HCT116 (cell line): ENCODE results near the gene TBX15. TPM values are rescaled to one million over a fixed set of nuclear protein-coding genes. Genes with fewer than 3 reads are reported as not detected.

ENCODE experiments used
- ATAC-seq: fragments of 200-7000 bp; cut with Tn5 transposase; 2 replicates; pipeline ENCODE4 v1.9.1; 2020; ENCODE audit warnings: mild to moderate bottlenecking, moderate library complexity
- BruUV-seq: library from RNA; stranded (reverse); fragments of 400-500 nt; replicated peaks from 2 replicates; lab custom pipeline; 2021; lab: Mats Ljungman, UMichigan
- CTCF ChIA-PET: fragments of 300-600 bp; sonication (Branson Sonifier 250); formaldehyde crosslinking; loops from one replicate; lab custom pipeline; 2021; ENCODE audit warnings: antibody characterized with exemption; lab: Charles Lee
- POLR2A ChIA-PET: fragments of 300-600, 350-600 bp; sonication (Branson Sonifier 250); formaldehyde crosslinking; loops from one replicate; lab custom pipeline; 2021; ENCODE audit warnings: antibody characterized with exemption; lab: Charles Lee
- RAD21 ChIA-PET, 2 experiments: fragments of 300-600 bp; sonication (Branson Sonifier 250); formaldehyde crosslinking; loops; one replicate each; lab custom pipeline; 2023; ENCODE audit warnings: low total read pairs in 2 of 2; ENCODE audit not compliant: uncharacterized antibody in 2 of 2, unreplicated experiment in 2 of 2, low non-redundant PET in 1 of 2; lab: Charles Lee
- DNase-seq: peaks from one replicate; pipeline ENCODE4 v3.0.0-alpha.2; 2010; ENCODE audit warnings: low read depth, low spot score
- H2AFZ ChIP-seq: fragments of 200-600 bp; shearing (Covaris generic), sonication (generic); 2 replicates; pipeline ENCODE4 v1.6.1; 2017; ENCODE audit warnings: low read depth, mixed run types, mixed read lengths, antibody characterized with exemption, low read length; ENCODE audit not compliant: poor library complexity, severe bottlenecking
- H3K27ac ChIP-seq: 2 replicates; pipeline ENCODE4 v1.5.1; 2012; ENCODE audit warnings: low read depth, low read length
- H3K27me3 ChIP-seq: fragments of 200-600 bp; sonication (generic); 2 replicates; pipeline ENCODE4 v1.6.1; 2016; ENCODE audit warnings: mixed run types, low read length, mixed read lengths; ENCODE audit not compliant: insufficient read depth
- H3K36me3 ChIP-seq, 2 experiments: fragments of 200-500 bp in 1 of 2; fragments of 200-600 bp in 1 of 2; sonication (Bioruptor generic) in 1 of 2; sonication (generic) in 1 of 2; 2 replicates each; pipeline versions ENCODE4 v1.5.1 to v1.6.1; 2014 to 2016; ENCODE audit warnings: low read length in 2 of 2, inconsistent platforms in 1 of 2, mixed read lengths in 1 of 2, mixed run types in 1 of 2; ENCODE audit not compliant: insufficient read depth in 2 of 2, control insufficient read depth in 1 of 2
- H3K4me1 ChIP-seq, 2 experiments: fragments of 200-600 bp in 1 of 2; sonication (generic) in 1 of 2; 2 replicates each; pipeline versions ENCODE4 v1.5.1 to v1.6.1; 2012 to 2017; ENCODE audit warnings: low read length in 2 of 2, inconsistent platforms in 1 of 2, mild to moderate bottlenecking in 1 of 2, mixed read lengths in 1 of 2, mixed run types in 1 of 2, moderate library complexity in 1 of 2; ENCODE audit not compliant: insufficient read depth in 2 of 2, control insufficient read depth in 1 of 2
- H3K4me2 ChIP-seq: fragments of 200-600 bp; sonication (generic); 2 replicates; pipeline ENCODE4 v1.6.1; 2017; ENCODE audit warnings: mixed run types, low read length, mixed read lengths
- H3K4me3 ChIP-seq, 2 experiments: fragments of 200-600 bp in 1 of 2; sonication (generic) in 1 of 2; replicated peaks in 1 of 2; 2 replicates each; pipeline ENCODE4 v1.5.1; 2011 to 2016; ENCODE audit warnings: low read length in 2 of 2, control low read depth in 1 of 2, low read depth in 1 of 2, mild to moderate bottlenecking in 1 of 2, mixed read lengths in 1 of 2, mixed run types in 1 of 2
- H3K79me2 ChIP-seq: fragments of 200-600 bp; sonication (generic); 2 replicates; pipeline ENCODE4 v1.6.1; 2017; ENCODE audit warnings: mild to moderate bottlenecking, mixed run types, low read length, moderate library complexity, mixed read lengths; ENCODE audit not compliant: insufficient read depth
- H3K9ac ChIP-seq: fragments of 200-600 bp; sonication (generic); 2 replicates; pipeline ENCODE4 v1.6.1; 2016; ENCODE audit warnings: low read length, mixed read lengths
- H3K9me2 ChIP-seq: fragments of 200-600 bp; sonication (generic), shearing (Covaris generic); 2 replicates; pipeline ENCODE4 v1.6.1; 2017; ENCODE audit warnings: mixed run types, mild to moderate bottlenecking, moderate library complexity; ENCODE audit not compliant: insufficient read depth
- H3K9me3 ChIP-seq, 2 experiments: fragments of 200-500 bp in 1 of 2; fragments of 200-600 bp in 1 of 2; sonication (Bioruptor generic) in 1 of 2; sonication (generic) in 1 of 2; 2 replicates each; pipeline ENCODE4 v1.6.1; 2014 to 2017; ENCODE audit warnings: low read length in 2 of 2, mixed read lengths in 2 of 2, inconsistent platforms in 1 of 2, low read depth in 1 of 2, mild to moderate bottlenecking in 1 of 2, mixed run types in 1 of 2, moderate library complexity in 1 of 2; ENCODE audit not compliant: control insufficient read depth in 1 of 2, insufficient read depth in 1 of 2
- H4K20me1 ChIP-seq: fragments of 200-600 bp; sonication (generic), shearing (Covaris generic); 2 replicates; pipeline ENCODE4 v1.6.1; 2017; ENCODE audit warnings: mixed run types, mild to moderate bottlenecking, moderate library complexity; ENCODE audit not compliant: insufficient read depth
- ATF3 ChIP-seq: IDR thresholded peaks from 2 replicates; pipeline ENCODE4 v1.6.1; 2012
- CBX3 ChIP-seq: IDR thresholded peaks from 2 replicates; pipeline ENCODE4 v1.6.1; 2012; ENCODE audit warnings: low read depth
- CTCF ChIP-seq, 3 experiments: fragments of 200-600 bp in 1 of 3; sonication (generic) in 1 of 3; IDR thresholded peaks in 2 of 3; conservative IDR thresholded peaks in 1 of 3; 2 replicates each; pipeline ENCODE4 v1.5.1; 2012 to 2017; ENCODE audit warnings: low read depth in 2 of 3, low read length in 2 of 3, antibody characterized with exemption in 1 of 3, borderline replicate concordance in 1 of 3, control low read depth in 1 of 3, mild to moderate bottlenecking in 1 of 3, mixed read lengths in 1 of 3, mixed run types in 1 of 3, moderate library complexity in 1 of 3; ENCODE audit not compliant: insufficient read depth in 1 of 3
- EGR1 ChIP-seq: IDR thresholded peaks from 2 replicates; pipeline ENCODE4 v1.6.1; 2012; ENCODE audit warnings: low read depth
- ELF1 ChIP-seq: IDR thresholded peaks from 2 replicates; pipeline ENCODE4 v1.6.1; 2012; ENCODE audit warnings: low read depth, borderline replicate concordance
- EZH2 ChIP-seq: fragments of 200-600 bp; sonication (generic); IDR thresholded peaks from 2 replicates; pipeline ENCODE4 v1.6.1; 2017; ENCODE audit warnings: antibody characterized with exemption, mixed run types
- JUND ChIP-seq: IDR thresholded peaks from 2 replicates; pipeline ENCODE4 v1.6.1; 2012
- MAX ChIP-seq: IDR thresholded peaks from 2 replicates; pipeline ENCODE4 v1.6.1; 2012
- POLR2A ChIP-seq: IDR thresholded peaks from 2 replicates; pipeline ENCODE4 v1.7.0; 2011; ENCODE audit warnings: borderline replicate concordance; ENCODE audit not compliant: insufficient read depth, insufficient read length; ENCODE audit errors: extremely low read depth
- RAD21 ChIP-seq: IDR thresholded peaks from 2 replicates; pipeline ENCODE4 v1.6.1; 2012; ENCODE audit warnings: low read depth, mild to moderate bottlenecking
- SIN3A ChIP-seq: IDR thresholded peaks from 2 replicates; pipeline ENCODE4 v1.6.1; 2012; ENCODE audit warnings: low read depth
- SP1 ChIP-seq: IDR thresholded peaks from 2 replicates; pipeline ENCODE4 v1.6.1; 2012; ENCODE audit warnings: low read depth
- TCF7L2 ChIP-seq: IDR thresholded peaks from 2 replicates; pipeline ENCODE4 v1.7.0; 2011; ENCODE audit warnings: borderline replicate concordance, inconsistent platforms; ENCODE audit not compliant: insufficient read depth, insufficient read length; ENCODE audit errors: extremely low read depth
- YY1 ChIP-seq: IDR thresholded peaks from 2 replicates; pipeline ENCODE4 v1.6.1; 2011; ENCODE audit warnings: low read length, low read depth, moderate library complexity, mild to moderate bottlenecking; ENCODE audit not compliant: insufficient replicate concordance; ENCODE audit errors: extremely low read depth
- ZBTB33 ChIP-seq: IDR thresholded peaks from 2 replicates; pipeline ENCODE4 v1.6.1; 2011; ENCODE audit warnings: mild to moderate bottlenecking, low read length, moderate library complexity; ENCODE audit not compliant: insufficient replicate concordance; ENCODE audit errors: extremely low read depth
- ZNF274 ChIP-seq: fragments of 200-500 bp; sonication (Bioruptor generic); IDR thresholded peaks from 2 replicates; pipeline ENCODE4 v1.6.1; 2014; ENCODE audit warnings: mild to moderate bottlenecking, low read depth, low read length, inconsistent platforms
- intact Hi-C: fragments of 100-400 bp; cut with micrococcal nuclease; formaldehyde crosslinking; loops from 2 replicates; pipeline ENCODE4 v1.10.0; 2022
- total RNA-seq: library from RNA; stranded (reverse); gene quantifications from one replicate; pipeline ENCODE4 v1.2.1, GENCODE V29; 2021; ENCODE audit not compliant: unreplicated experiment

TBX15 gene
- total RNA-seq, 1 experiment from 2014 or later = not detected

GRCh38 chr1:118842452-118843201, 145.5 kb downstream of the TBX15 start:
- H2AFZ ChIP-seq = no peak overlapping the region
- no TSS peak for BruUV-seq
- H3K4me2 ChIP-seq = no peak overlapping the region
- no peaks in the 10 kb centered on the region for H3K9me3 ChIP-seq
- TF ChIP-seq YY1 = no peak
- TF ChIP-seq JUND = no peak
- no peak for TF ChIP-seq ELF1
- POLR2A ChIA-PET = no interaction called here
- no peaks in the 10 kb centered on the region for H4K20me1 ChIP-seq
- RAD21 ChIA-PET = no interaction called here
- H3K79me2 ChIP-seq = no peaks in the 10 kb centered on the region
- H3K4me1 ChIP-seq = no peaks in the 10 kb centered on the region
- DNase-seq (no peak), ATAC-seq (no peak)
- H3K27ac ChIP-seq = no peak overlapping the region
- CTCF ChIA-PET = no interaction called here
- H3K36me3 ChIP-seq = no peaks in the 10 kb centered on the region
- H3K4me3 ChIP-seq = no peak overlapping the region
- no peaks in the 10 kb centered on the region for H3K27me3 ChIP-seq
- no peaks in the 10 kb centered on the region for H3K9me2 ChIP-seq
- intact Hi-C loops = no loop called here
- no peak overlapping the region for H3K9ac ChIP-seq

GRCh38 chr1:118841521-118841920, 146.6 kb downstream of the TBX15 start:
- H3K27me3 ChIP-seq = no peaks in the 10 kb centered on the region
- BruUV-seq = no TSS peak
- H3K9ac ChIP-seq = no peak overlapping the region
- H3K4me3 ChIP-seq = no peak overlapping the region
- no peaks in the 10 kb centered on the region for H3K4me1 ChIP-seq
- H3K4me2 ChIP-seq = no peak overlapping the region
- H3K9me2 ChIP-seq = no peaks in the 10 kb centered on the region
- H3K9me3 ChIP-seq = no peaks in the 10 kb centered on the region
- H4K20me1 ChIP-seq = no peaks in the 10 kb centered on the region
- H3K27ac ChIP-seq = no peak overlapping the region
- no peak for DNase-seq
- CTCF ChIA-PET = no interaction called here
- RAD21 ChIA-PET = no interaction called here
- POLR2A ChIA-PET = no interaction called here
- ATAC-seq = no peak
- H2AFZ ChIP-seq = no peak overlapping the region
- intact Hi-C loops = no loop called here
- H3K79me2 ChIP-seq = no peaks in the 10 kb centered on the region
- no peaks in the 10 kb centered on the region for H3K36me3 ChIP-seq
- no peak for TF ChIP-seq CBX3
- TF ChIP-seq YY1 = no peak
- no peak for TF ChIP-seq ELF1
- no peak for TF ChIP-seq CTCF (IDR thresholded peaks at IDR 0.05 in 2 of 3, conservative IDR thresholded peaks at IDR 0.05 in 1 of 3; ENCODE audit: borderline replicate concordance in 1 of 3, insufficient read depth in 1 of 3, low read depth in 2 of 3, low read length in 2 of 3)
- no peak for TF ChIP-seq RAD21
- TF ChIP-seq ZNF274 = no peak
- TF ChIP-seq EZH2 = no peak
- no peak for TF ChIP-seq EGR1
- no peak for TF ChIP-seq SP1
- TF ChIP-seq SIN3A = no peak
- TF ChIP-seq POLR2A = no peak
- TF ChIP-seq ZBTB33 = no peak
- no peak for TF ChIP-seq JUND
- TF ChIP-seq TCF7L2 = no peak
- TF ChIP-seq MAX = no peak
- TF ChIP-seq ATF3 = no peak
